ENCODE results near the gene IL1RAPL2. TPM values are rescaled to one million over a fixed set of nuclear protein-coding genes. Genes with fewer than 3 reads are reported as not detected.

Gene IL1RAPL2
- total and polyA plus RNA-seq, 10 of the 15 experiments (the other 5 are each of a cell fraction or from before 2014, with no cell fraction given): 0.19 TPM; not detected in 9

GRCh38 chrX:105653891-105654290 lies 1087.9 kb downstream of the IL1RAPL2 start (continued):
- TF ChIP-seq SKIL (IDR thresholded peaks at IDR 0.05; ENCODE audit: low read depth, poor library complexity, severe bottlenecking) (no peak), ZBTB11 (CRISPR knock-in tag; IDR thresholded peaks at IDR 0.05) (no peak), ELK1 (IDR thresholded peaks at IDR 0.05; ENCODE audit: low read depth, low read length) (no peak), USF1 (IDR thresholded peaks at IDR 0.05; ENCODE audit: borderline replicate concordance, extremely low read length, insufficient read depth, low read depth, low read length) (no peak), MXI1 (IDR thresholded peaks at IDR 0.05; ENCODE audit: low read depth, low read length) (no peak)
